Activated T-cell treated with anti-CD3 and anti-CD28 coated beads, Interleukin-2, amount 50 U/mL, for 1 hour (primary cell): ENCODE results near the gene MPDZ.

Experiments
- DNase-seq: peaks from one replicate; pipeline ENCODE4 v3.0.0-alpha.2; 2020

The MPDZ gene

GRCh38 chr9:13131991-13132390 is 147.5 kb downstream of the MPDZ start:
- DNase-seq = no peak

- no peak for DNase-seq
Measured at GRCh38 chr9:13131416-13131815, 148.1 kb downstream of the MPDZ start.

GRCh38 chr9:13128266-13128860 is 151.1 kb downstream of the MPDZ start:
- no peak for DNase-seq

- DNase-seq = no peak
Measured at GRCh38 chr9:13127131-13127530, 152.4 kb downstream of the MPDZ start.

GRCh38 chr9:13125261-13125660 is 154.2 kb downstream of the MPDZ start:
- DNase-seq = no peak

- DNase-seq = no peak
Measured at GRCh38 chr9:13122756-13123369, 156.6 kb downstream of the MPDZ start.

DNA sequence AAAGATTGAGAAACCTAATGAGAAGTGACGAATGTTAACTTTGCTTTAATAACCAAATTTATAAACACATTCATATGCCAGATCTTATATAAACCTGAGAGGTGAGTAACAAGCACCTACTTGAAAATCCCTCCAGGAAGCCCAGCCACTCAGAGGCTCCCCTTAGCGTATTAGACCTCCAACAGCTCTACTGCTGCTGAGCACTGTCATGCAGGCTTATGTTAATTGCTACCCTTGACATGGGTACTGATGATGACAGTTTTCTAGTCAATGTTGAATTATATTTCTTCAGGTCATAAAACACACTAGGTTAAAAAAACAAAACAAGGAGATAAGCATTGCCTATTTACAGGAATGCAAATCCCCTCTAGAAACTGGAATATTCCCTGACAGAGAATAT is 161.2 kb downstream of the MPDZ start:
- no peak for DNase-seq

DNA sequence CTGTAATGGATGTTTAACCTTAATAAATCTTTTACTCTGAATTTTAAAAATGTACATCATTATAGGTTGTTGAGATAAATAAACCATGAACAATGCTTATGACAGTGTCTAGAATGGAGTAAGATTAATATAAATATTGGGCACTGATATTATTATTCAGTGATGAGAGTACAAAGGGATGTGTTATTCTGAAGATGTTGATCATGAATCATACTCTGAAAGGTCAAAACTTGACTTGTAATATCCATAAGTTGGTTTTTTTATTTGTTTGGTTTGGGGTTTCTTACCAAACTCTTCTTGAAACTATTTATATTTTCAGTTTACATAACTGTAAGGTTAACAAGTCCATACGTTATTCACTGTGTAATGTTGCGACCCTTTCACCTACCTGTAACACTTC is 163.2 kb downstream of the MPDZ start:
- DNase-seq = no peak

DNA sequence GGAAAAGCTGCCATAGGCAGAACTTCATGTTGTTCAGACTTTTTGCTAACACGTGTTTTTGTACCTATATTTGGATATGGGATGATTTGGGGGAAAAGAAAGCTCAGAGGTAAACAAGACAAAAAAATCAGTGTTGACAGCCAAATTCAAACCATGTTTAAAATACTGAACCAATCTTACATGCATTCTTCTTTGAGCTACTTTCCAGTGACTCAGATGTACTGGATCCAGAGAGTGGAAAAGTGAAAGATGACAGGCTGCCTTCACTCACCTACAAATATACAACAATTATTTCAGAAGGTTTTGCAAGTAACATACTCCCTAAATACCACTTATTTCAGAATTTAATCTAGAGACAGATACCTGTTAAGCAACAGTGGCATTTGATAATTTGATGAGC is 165.7 kb downstream of the MPDZ start:
- no peak for DNase-seq

DNA sequence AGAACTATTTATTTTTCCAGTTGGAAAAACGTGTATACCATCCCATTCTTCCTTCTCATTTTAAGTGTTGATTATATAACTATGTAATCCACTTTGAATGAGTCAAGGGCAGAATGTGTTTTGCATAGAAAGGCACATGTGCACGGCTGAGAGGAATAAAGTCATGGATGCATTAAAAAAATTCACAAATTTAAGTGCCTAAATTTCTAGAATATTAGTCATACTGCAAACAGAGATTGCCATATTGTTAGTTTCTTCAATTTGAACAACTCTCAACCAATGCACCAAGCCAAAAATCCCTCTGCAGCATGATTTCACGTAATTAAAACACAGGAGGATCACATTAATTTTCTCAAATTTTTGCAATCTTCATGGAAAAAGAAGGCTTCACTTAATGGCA is 166.3 kb downstream of the MPDZ start:
- DNase-seq = no peak

DNA sequence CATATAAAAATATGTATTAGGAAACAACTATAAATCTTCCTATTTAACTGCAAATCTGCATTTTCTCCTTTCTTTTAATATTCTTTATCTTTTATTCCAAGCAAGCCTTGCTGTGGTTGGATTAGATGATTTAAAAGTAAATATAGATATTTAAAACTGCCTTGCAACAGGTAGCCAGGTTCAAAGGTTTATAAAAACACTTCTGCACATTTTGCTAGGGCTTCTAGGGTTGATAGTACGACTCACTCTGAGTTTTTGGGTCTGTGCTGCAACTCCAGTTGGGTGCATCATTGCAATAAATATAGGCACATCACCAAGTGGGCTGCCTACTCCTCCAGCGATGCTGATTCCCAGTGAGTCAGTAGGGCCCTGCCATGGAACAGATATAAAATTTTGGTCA is 167.7 kb downstream of the MPDZ start:
- no peak for DNase-seq

DNA sequence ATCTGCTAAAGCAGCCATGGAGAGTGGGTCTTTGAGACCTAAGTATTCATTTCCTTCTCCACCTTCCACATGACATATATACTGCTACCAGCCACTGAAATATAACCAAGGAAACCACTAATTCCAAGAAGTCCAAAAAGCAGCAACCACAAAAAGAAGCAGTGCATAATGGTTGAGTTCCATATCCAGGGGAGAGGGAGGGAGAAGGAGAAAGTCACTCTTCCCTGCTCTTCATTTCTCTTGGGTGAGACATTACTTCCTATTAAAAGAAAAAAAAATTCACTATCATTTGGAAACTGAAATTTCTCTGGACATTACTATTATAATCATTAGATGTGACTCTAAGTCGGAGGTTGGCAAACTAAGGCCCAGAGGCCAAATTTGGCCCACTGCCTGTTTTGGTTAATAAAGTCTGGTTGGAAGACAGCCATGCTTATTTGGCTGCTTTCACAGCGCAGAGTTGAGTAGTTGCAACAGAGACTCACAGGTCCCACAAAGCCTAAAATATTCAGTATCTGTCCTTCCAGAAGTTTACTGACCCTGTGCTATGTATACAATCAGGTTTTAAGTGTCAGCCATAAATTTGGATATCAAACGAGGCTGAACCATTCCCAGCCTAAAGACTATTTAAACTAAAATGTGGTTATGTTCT is 168.6 kb downstream of the MPDZ start:
- DNase-seq = no peak

DNA sequence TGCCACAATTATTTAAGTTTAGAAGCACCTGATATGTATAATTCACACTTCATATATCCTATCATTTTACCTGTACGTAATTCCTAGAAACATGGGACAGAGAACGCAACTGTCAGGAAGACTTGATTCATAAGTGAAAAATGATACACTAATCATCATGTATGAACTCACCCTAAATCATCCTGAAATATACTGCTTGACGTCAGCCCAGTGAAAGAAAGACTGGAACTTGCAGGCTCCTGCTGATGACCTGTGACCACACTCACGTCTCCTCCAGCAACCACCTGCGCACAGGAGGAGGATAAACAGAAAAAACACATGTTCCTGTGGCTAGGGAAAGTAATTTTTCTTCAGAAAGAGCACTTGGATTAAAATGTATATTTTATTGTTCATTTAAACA is 169.7 kb downstream of the MPDZ start:
- no peak for DNase-seq

DNA sequence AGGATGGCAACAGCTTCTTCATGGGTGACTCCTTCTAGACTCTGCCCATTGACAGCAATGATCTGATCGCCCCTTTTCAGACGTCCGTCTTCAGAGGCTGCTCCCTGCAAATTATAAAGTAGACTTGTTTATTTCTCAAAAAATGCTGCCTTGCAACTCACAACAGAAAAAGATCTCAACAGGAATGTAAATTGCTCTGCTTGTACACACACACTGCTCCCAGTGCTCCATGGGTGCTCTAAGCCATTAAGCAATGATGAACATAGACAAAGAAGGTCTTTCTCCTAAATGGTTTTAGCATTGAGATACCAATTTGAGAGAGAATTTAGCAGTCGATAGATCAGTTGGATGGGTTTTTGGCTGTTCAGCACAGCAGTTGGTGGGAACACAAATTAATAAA is 172.5 kb downstream of the MPDZ start:
- no peak for DNase-seq

DNA sequence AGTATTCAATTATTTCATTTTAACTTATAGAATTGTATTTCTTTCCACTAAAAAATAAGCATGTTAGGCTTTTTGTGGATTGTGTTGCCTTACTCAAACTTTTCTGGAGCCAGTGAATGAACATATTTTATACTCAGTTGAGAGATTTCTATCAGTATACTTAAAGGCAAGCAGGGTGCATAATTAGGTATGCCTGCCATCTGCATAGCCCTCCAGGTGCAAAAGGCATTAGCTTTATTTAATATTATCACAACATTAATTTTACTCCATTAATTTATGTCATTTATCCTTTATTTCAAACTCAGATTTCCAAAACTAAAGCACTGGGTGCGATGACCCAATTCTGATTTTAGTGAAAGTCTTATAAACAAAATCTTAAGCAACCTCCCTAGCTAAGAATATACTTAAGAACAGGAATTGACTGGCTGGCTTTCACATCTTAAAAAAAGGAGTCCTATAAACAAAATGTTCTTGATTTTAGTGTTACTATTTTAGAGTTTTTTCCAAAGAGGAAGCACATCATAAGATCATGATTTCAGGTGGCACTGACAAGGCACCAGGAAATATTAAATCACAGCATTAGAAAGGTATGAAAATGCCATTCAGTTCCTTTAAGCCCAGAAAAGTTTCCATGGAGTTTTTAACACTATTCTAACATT is 178.4 kb downstream of the MPDZ start:
- no peak for DNase-seq

DNA sequence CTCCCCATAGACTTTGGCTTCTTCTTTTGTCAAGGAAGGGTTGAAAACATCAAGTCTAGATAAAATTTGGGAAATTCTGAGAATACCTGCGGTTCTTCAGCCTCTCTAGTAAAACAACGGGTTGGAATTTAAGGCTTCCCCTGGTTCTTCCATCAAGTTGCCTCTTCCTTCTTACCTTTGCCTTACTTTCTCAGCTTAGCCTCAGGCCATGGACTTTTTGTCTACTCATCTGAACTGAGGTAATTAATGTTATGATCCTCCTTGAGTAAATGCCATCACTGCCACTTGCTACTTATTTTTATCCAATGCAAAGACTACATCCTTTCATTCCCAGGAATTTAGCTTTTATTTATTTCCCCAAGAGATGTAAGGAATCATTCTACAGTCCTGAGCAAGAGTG is 184.4 kb downstream of the MPDZ start:
- DNase-seq = no peak

DNA sequence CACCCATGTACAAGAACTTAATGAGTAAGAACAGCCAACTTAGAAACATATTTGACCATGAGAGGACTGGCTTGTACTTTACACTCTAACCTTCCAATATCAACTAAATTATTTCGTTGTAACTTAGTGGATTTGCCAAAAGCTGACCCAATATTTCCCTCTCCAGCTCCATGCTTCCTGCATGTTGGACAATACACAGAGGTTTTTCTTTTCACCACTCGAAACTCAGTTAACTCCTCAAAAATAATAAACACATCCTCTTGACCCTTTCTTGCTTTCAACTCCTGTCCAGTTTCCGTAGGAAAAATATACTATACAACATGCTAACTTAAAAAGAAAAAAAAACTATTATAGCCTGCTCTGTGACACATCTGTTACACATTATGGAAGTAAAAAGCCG is 188.9 kb downstream of the MPDZ start:
- DNase-seq = no peak

- DNase-seq = no peak
Measured at GRCh38 chr9:13089666-13090065, 189.8 kb downstream of the MPDZ start.

DNA sequence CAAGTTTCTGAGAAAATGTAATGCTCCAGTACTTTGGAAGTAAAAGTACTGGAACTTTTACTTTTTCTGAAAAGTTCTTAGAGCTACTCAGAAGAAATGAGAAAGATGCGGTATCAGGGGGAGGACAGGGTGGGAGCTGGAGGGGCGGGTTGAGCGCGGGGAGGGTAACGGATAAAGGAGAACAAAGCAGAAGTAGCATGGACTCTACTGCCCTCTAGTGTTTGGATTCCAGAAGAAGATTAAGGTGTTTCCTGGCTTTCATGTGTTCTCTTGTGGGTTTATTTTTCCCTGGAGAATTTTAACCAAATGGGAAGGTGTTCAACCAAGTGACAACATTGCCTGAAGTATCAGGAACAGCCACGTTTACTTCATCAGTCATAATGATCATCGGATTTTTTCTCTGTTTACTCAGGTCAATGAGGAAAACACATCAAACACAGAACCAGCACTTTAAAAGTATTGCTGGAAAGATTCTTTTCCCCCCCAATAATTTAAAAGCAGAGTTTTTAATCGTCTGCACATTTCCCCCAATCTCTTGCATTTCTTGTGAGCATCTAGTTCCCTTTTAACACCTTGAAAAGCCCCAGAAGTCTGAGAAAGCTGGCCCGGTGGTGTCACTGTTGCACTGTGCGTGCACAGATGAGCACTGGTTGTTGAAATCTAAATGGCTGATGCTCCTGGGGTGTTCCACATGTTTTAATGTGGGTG is 190.6 kb downstream of the MPDZ start:
- DNase-seq = no peak

- DNase-seq = no peak
Measured at GRCh38 chr9:13083963-13084528, 195.4 kb downstream of the MPDZ start.

DNA sequence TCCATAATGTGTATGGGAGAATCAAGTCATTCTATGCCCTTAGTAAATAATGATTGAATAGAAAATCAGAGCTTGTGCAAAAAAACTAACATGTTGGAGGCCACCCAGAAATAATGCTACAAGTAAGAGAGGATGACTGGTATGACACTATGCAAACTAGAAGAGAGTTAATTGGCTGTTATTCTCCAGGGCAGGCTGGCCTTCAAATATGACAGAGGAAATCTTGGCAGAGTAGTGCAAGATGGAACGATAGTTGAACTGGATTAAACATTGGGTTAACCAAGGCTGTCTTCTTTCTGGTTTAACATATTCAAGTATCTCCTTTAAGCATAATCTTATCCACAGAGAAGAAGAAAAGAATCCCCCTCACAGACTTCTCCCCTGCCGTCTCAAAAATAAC is 196.1 kb downstream of the MPDZ start:
- no peak for DNase-seq

GRCh38 chr9:13082796-13083195 is 196.7 kb downstream of the MPDZ start:
- no peak for DNase-seq

DNA sequence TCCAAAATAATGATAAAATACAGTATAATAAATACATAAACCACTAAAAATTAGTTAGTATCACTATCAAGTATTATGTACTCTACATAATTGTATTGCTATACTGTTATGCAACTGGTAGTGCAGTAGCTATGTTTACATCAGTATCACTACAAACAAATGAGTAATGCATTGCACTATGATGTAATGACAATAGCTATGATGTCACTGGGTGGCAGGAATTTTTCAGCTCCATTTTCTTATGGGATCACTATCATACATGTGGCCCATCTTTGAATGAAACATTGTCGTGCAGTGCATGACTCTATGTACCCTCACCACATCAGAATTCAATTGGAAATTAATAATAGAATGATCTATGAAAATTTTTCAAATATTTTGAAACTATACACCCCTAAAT is 201.3 kb downstream of the MPDZ start:
- DNase-seq = no peak
